ENCODE data around the gene TEX22. TPM values are rescaled to one million over a fixed set of nuclear protein-coding genes. Genes with fewer than 3 reads are reported as not detected.

TEX22 gene
- total RNA-seq, 2 donors from 2014 or later, result 0.33 TPM; not detected in 1

DNA sequence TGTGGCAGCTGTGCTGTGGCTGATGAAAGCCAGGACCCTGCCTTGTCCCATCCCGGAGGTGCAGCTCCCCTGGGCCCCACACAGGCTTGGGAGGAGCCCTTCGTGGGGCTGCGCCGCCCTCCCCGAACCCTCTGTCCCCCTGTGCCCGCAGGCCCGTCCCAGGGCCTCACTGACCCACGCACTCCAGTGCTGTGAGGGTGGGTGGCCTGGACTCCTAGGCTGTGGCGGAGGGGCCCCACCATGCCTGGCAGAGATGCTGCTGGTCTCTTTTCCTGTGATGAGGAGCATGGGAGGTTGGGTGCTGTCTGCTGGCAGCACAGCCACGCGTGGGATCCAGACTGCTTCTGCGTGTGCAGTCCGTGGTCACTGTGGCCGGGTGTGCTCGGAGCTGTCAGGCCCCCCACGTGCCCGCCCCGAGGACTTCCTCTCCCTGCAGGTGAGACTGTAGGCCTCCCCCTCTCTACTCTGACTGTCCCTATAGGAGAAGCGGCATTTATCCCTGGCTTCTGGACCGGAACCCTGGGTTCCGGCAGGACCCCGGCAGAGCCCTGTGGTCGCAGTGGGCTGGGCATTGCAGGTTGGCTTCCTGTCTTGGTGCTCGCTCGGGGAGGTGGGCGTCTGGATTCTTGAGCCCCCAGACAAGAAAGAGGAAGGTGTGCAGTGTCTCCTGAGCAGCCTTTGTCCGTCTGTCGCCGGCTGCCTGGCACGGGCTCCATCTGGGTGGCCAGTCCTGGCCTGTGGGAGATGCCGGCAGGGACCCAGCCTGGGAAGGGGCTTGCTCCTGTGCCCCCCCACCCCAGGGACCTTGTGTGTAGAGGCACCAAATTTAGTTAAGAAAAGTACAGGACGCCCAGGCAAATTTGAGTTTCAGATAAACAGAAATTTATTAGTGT is 23.6 kb downstream of the TEX22 start:
- ATAC-seq (no peak), DNase-seq (no peak)
- H3K27ac ChIP-seq, result peak overlapping the region in 2 of 4 donors; percentile 49 to 63
- 67 to 75% methylated on average over 8 to 24 of the region's 32 CpGs for WGBS, 2 donors
- TF ChIP-seq POLR2A (IDR thresholded peaks at IDR 0.05), result no peak
- TF ChIP-seq, protein P1, sequence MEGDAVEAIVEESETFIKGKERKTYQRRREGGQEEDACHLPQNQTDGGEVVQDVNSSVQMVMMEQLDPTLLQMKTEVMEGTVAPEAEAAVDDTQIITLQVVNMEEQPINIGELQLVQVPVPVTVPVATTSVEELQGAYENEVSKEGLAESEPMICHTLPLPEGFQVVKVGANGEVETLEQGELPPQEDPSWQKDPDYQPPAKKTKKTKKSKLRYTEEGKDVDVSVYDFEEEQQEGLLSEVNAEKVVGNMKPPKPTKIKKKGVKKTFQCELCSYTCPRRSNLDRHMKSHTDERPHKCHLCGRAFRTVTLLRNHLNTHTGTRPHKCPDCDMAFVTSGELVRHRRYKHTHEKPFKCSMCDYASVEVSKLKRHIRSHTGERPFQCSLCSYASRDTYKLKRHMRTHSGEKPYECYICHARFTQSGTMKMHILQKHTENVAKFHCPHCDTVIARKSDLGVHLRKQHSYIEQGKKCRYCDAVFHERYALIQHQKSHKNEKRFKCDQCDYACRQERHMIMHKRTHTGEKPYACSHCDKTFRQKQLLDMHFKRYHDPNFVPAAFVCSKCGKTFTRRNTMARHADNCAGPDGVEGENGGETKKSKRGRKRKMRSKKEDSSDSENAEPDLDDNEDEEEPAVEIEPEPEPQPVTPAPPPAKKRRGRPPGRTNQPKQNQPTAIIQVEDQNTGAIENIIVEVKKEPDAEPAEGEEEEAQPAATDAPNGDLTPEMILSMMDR (IDR thresholded peaks at IDR 0.05), result no peak
- peaks cover 34% of the 10 kb centered on the region for H3K4me1 ChIP-seq
- no peak overlapping the region for H3K4me3 ChIP-seq
- intact Hi-C loops (cut with DNase I), result no loop called here
- no peaks in the 10 kb centered on the region for H3K27me3 ChIP-seq
- H3K36me3 ChIP-seq (replicated peaks in 1 of 2; ENCODE audit: insufficient read depth in 1 of 2, low read depth in 2 of 2), result no peaks in the 10 kb centered on the region
- no peaks in the 10 kb centered on the region for H3K9me3 ChIP-seq

DNA sequence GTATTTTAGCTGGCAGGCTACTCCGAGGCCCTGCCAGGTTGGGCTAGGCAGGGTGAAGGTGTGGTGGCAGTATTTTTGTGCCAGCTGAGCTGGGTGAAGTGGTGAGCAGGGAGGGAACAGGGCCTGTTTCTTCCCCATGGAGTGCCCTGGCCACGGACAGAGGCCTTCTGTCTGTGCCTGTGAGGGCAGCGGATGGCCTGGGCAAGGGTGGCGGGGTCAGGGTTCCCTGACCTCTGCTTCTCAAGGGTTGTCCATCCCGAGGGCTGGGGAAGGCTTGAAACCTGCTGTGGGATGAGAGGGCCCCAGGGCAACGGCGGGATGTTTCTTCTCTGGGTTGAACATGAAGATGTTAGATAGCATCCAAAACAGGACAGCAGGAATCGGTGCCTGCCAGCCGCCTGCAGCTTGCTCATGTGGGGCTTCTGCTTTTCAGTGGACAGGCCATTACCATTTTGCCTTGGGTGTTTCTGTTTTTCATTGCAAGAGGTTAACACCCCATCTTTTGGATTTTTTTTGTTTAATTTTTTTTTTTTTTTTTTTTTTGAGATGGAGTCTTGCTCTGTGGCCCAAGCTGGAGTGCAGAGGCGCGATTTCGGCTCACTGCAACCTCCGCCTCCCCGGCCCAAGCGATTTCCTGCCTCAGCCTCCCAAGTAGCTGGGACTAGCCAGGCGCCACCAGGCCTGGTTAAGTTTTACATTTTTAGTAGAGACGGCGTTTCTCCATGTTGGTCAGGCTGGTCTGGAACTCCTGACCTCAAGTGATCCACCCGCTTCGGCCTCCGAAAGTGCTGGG is 24.6 kb downstream of the TEX22 start:
- WGBS, 2 donors, result 80 to 82% methylated on average over 17 to 20 of the region's 21 CpGs
- DNase-seq (no peak), ATAC-seq (no peak)
- Histone ChIP-seq H3K36me3 (replicated peaks in 1 of 2; ENCODE audit: insufficient read depth in 1 of 2, low read depth in 2 of 2) (no peaks in the 10 kb centered on the region), H3K4me1 (peaks cover 34% of the 10 kb centered on the region), H3K9me3 (no peaks in the 10 kb centered on the region), H3K4me3 (no peak overlapping the region), H3K27ac (no peak overlapping the region), H3K27me3 (no peaks in the 10 kb centered on the region)
- intact Hi-C loops (cut with DNase I), result no loop called here
- TF ChIP-seq, protein P1 (IDR thresholded peaks at IDR 0.05), result no peak
- no peak for TF ChIP-seq POLR2A (IDR thresholded peaks at IDR 0.05)

DNA sequence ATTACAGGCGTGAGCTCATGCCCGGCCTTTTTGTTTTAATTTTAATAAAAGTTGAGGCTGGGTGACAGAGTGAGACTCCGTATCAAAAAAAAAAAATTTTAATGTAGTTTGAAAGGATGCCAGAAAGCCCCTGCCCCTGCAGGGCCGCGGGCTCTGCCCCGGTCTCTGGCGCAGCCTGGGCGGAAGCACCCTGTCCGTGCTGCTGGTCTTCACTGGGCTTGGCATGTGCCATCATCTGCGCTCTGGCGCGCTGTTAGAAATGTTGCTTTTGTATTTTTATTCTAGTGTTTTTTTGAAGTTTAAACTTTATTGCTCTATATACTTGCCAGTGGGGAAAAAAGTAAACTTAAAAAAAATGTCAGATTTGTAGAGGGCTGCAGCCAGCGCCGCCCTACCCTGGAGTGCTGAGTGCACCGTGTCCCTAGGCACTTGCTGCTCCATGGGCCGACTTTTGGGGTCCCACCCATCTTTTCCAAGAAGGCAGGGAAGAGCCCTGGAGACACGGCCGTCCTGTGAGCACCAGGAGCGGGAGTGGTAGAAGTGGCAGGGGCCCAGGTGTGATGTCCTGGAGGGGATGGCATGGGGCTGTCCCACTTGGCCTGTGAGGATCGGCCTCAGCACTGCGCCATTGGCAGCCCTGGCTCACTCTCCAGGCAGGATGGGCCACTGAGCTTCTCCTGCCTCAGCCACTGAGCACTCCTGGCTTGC is 25.3 kb downstream of the TEX22 start:
- no peaks in the 10 kb centered on the region for H3K36me3 ChIP-seq (replicated peaks in 1 of 2; ENCODE audit: insufficient read depth in 1 of 2, low read depth in 2 of 2)
- TF ChIP-seq, protein P1 (IDR thresholded peaks at IDR 0.05), result no peak
- TF ChIP-seq POLR2A (IDR thresholded peaks at IDR 0.05), result no peak
- ATAC-seq (no peak), DNase-seq (no peak)
- intact Hi-C loops (cut with DNase I), result no loop called here
- no peak overlapping the region for H3K4me3 ChIP-seq
- H3K27me3 ChIP-seq, result no peaks in the 10 kb centered on the region
- H3K27ac ChIP-seq, result no peak overlapping the region
- peaks cover 33% of the 10 kb centered on the region for H3K4me1 ChIP-seq
- no peaks in the 10 kb centered on the region for H3K9me3 ChIP-seq
- 94% methylated on average over 19 to 20 of the region's 21 CpGs for WGBS, 2 donors

DNA sequence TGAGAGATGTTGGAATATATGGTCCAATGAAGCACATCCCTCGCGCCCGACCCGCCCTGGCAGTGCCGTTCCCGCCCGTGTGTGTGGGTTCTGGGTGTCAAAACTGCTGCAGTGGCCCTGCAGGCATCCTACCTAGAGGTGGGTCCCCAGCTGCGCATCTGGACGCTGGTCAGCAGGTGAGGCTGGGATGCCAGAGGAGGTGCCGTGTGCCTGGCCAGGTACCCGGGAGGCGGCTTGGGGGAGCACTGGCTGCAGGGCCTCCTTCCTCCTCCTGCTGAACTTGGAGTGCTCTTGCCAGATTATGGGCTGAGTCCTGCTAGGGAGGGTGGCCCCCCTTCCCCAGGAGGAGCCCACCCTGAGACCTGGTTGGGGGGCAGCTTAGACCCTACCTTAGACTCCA is 26.5 kb downstream of the TEX22 start:
- Histone ChIP-seq H3K27ac (no peak overlapping the region), H3K36me3 (replicated peaks in 1 of 2; ENCODE audit: insufficient read depth in 1 of 2, low read depth in 2 of 2) (no peaks in the 10 kb centered on the region), H3K9me3 (no peaks in the 10 kb centered on the region), H3K27me3 (no peaks in the 10 kb centered on the region), H3K4me1 (peaks cover 24% of the 10 kb centered on the region), H3K4me3 (no peak overlapping the region)
- ATAC-seq (no peak), DNase-seq (no peak)
- intact Hi-C loops (cut with DNase I), result no loop called here
- TF ChIP-seq POLR2A (IDR thresholded peaks at IDR 0.05), result no peak
- TF ChIP-seq, protein P1 (IDR thresholded peaks at IDR 0.05), result no peak
- 93 to 98% methylated on average over 11 to 12 of the region's 12 CpGs for WGBS, 2 donors

Measured in body of pancreas (tissue), 4 donors.